ENCODE data around the gene POU6F2.

POU6F2 gene

DNA sequence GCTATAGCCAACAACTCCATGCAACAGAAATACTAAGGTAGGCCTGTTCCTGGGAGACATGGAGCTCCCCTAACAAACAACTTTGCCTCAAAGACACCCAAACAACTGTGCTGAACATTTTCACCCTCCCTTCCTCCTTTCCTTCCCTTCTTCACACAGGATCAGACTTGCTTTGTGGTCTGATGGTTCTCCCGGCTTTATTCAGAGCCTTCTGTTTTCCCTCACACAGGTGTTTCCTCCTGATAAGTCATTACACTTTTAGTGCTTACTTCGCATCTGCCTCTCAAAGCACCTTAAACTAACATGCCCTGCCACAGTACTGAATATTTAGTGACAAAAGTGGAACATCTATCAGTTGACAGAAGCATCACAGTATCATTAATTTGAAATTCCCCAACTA lies 532.2 kb downstream of the POU6F2 start:
- no peak for DNase-seq (ENCODE audit: low read depth)

DNA sequence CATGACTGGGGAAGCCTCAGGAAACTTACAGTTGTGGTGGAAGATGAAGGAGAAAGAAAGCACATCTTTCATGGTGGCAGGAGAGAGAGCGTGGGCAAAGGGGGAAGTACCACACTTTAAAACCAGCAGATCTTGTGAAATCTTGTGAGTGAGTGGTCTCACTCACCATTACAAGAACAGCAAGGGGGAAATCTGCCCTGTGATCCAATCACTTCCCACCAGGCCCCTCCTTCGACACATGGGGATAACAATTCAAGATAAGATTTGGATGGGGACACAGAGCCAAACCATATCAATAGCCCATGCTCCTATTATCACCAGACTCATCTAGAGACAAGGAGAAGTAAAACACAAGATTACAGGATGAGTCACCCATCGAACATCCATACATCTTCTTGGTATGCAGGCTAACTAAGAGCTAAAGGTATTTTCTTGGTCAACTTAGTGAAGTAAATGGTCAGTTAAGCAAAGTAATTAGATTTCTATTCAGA lies 533.2 kb downstream of the POU6F2 start:
- DNase-seq (ENCODE audit: low read depth), result peak; percentile 73

DNA sequence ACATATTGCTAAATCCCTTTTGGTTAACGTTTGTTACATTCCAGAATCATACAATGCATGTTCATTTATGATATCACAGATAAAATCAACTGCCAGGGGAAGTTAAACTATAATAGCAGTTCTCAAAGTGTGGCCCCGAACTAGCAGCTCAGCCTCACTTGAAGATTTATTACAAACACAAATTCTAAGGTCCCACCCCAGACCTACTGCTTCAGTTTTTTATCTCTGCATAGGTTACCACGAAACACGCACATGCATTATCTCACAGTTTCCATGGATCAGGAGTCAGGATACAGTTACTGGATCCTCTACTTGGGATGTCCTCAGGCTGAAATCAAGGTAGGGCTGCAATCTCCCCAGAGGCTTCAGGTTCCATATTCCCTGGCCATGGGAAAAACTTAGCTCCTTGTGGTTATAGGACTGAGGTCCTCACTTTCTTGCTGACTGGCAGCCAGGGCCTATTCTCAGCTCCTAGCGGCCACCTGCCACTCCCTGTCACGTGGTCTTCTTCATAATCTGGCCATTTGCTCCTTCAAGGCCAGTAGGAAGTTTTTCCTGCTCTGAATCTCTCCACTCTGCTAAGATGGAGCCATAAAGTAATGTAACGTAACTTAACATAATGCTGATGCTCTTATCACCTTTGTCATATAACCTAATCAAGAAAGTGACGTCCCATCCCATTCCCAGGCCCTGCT lies 538.0 kb downstream of the POU6F2 start:
- DNase-seq (ENCODE audit: low read depth), result no peak

DNA sequence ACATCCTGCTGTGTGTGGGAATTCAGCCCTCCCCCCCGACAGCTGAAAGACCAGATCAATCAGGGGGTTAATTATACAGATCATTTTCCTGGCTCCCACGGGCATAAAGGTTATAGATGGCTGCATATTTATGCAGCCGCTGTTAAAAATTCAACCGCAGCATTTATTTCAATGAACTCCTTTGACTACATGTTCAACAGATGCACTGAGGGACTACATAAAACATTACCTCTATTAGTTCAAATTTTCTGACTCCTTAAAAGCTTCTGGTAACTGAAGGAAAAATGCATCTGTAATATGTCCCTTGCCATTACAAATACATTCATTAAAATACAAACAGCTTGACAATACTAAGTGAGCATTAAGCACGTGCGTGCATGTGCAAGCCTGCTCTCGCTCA lies 538.8 kb downstream of the POU6F2 start:
- no peak for DNase-seq (ENCODE audit: low read depth)

DNA sequence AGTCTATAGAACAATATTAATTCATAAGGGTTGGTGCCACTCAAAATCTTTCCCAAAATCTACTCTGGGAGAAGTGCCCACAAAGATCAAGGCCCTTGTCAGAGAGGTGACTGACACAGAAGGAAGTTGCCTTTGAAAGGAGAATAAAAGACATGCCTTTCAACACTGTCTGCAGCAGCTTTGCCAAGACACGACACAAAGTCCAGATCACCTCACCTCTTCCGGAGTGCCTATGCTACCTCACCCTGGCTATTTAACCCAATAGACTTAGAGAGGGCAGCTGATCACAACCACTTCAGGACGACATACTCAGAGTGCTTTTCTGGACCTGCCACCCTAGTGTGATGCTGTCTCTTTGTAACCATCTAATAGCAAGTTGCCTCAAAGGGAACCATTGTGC lies 539.5 kb downstream of the POU6F2 start:
- no peak for DNase-seq (ENCODE audit: low read depth)

Measured in iris pigment epithelial cell (primary cell).